Measurements from ENCODE around the gene MPI.

GRCh38 chr15:74937590-74938371 is 47.9 kb downstream of the MPI start, which contains the start of gene COX5A:
- TF ChIP-seq CBX8 (IDR thresholded peaks at IDR 0.05; ENCODE audit: borderline replicate concordance, low read depth, low read length) = no peak
- TF ChIP-seq CTCF (IDR thresholded peaks at IDR 0.05; ENCODE audit: control extremely low read depth in 1 of 3, insufficient read depth in 1 of 3, low read depth in 1 of 3, low read length in 3 of 3) = no peak
- 0 out of 2 replicates have a peak, but pooled peaks have one; percentile 28 for TF ChIP-seq TCF12 (IDR thresholded peaks at IDR 0.05; ENCODE audit: low read depth, low read length)
- no peak for TF ChIP-seq SP4 (IDR thresholded peaks at IDR 0.05; ENCODE audit: low read length)
- TF ChIP-seq POLR2A (IDR thresholded peaks at IDR 0.05; ENCODE audit: control extremely low read depth in 1 of 2, low read depth in 2 of 2, low read length in 2 of 2) = peak; percentile 72 to 73
- no peak for TF ChIP-seq EZH2 (IDR thresholded peaks at IDR 0.05; ENCODE audit: low read depth, low read length, severe bottlenecking)
- no peak for TF ChIP-seq CHD7 (IDR thresholded peaks at IDR 0.05; ENCODE audit: insufficient replicate concordance, low read length)
- TF ChIP-seq CHD2 (IDR thresholded peaks at IDR 0.05; ENCODE audit: low read length) = no peak
- TF ChIP-seq RXRA (IDR thresholded peaks at IDR 0.05; ENCODE audit: insufficient read depth, low read depth, low read length) = no peak
- TF ChIP-seq GABPA (IDR thresholded peaks at IDR 0.05; ENCODE audit: borderline replicate concordance, insufficient read depth, low read length) = no peak
